ENCODE data around the gene TFPI. TPM values are rescaled to one million over a fixed set of nuclear protein-coding genes. Genes with fewer than 3 reads are reported as not detected.
A peak's percentile ranks its signal among the peaks of the same experiment; 100 is the strongest.
"Not testable (repeated sequence)": the region's sequence is repeated elsewhere in the genome, so short reads cannot be mapped to it uniquely, and the experiment has no call there.

TFPI gene
- polyA plus RNA-seq, 1 donor: 49.6 TPM

DNA sequence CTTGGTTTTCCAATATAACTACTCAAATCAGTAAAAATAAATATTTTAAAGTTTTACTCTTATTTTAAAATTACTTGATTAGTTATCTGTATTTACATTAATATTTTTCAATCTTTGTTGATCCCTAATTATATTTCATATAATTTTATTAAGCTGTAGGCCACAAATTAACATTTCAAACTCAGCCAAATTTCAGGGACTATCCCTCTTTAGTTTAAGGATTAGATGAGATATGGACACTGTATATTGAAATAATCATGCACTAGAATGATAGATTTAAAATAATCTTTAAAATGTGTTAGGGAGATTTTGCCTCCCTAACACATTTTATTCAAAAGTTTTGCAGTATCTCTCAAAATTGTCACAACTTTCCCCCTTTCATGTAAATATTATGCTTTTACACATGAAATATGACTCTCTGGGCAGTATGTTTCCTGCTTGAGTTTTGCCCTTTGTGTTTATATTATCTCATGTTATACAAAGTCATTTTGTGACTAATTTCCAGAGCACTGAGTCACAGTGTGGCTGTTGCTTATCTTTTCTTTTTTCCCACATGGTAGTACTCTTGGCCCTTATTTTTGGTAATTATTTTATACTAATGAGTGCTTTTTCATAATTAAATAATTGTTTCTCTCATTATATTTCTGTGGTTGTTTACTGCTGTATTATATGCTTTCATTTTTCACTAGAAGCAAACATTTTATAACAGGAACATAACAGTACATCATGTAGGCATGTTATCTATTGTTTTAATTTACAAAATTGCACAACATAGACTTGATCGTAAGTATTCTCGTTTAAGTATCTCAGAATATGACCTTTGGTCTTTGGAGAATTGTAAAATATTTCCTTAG is 1.2 kb downstream of the TFPI start:
- DNase-seq: no peak

DNA sequence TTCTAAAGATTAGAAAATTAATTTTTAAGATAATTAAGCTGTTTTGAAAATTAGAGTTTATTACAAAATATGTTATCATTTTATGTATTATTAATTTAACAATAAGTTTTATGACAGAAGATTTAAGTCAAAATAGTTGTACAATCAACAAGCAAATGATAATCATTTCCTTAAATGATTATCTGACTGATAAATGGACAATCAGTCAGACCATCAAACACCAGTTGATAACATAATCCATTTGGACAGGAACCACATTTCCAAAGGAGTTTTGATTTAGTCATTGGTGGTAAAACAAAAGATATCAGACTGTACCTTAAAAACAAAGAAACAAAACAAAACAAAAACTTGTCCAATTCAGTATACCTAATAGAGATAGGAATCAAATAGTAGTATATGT is 1.9 kb downstream of the TFPI start:
- no peak for DNase-seq

DNA sequence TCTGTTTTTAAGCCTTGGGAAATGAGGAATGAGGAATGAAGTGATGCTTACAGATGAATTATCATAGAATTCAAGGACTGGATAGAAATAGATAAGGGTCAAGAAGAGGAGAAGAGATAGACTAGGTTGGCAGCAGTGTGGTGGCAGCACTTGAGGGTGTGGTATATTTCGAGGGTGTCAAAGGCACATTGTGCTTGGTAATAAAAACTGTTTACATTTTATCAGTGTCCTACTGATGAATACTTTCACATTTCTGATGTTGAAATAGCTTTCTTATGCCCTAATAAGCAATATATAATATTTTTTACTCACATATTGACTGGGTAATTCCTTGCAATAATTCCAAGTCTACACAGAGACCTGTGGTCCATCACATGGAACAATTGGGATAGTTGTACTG is 3.4 kb downstream of the TFPI start:
- DNase-seq: no peak

DNA sequence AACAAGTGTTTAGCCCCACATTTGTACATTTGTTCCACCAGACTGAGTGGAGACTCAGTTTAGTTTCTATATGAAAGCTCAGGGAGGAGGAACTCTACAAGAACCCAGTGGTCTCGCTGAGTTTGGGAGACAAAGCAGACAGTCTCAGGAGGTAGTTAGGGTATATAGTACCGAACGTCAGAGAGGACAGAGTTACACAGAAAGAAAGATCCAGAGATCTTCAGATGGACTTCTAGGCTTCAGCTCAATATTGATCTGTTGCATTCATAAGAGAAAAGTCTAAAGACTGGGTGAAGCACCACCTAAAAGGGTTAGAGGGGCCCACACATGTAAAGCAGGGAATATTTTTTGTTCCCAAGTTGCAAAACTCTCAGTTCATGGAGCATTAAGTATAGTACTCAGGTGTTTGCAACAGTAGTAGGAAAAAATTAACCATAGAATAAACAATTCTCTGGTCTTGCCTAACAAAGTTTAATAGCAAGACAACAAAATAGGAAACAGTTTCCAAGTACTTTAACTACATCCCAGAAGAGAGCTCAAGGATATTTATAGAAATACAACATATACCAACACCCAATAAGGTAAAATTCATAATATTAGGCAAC is 4.2 kb downstream of the TFPI start:
- DNase-seq: no peak

DNA sequence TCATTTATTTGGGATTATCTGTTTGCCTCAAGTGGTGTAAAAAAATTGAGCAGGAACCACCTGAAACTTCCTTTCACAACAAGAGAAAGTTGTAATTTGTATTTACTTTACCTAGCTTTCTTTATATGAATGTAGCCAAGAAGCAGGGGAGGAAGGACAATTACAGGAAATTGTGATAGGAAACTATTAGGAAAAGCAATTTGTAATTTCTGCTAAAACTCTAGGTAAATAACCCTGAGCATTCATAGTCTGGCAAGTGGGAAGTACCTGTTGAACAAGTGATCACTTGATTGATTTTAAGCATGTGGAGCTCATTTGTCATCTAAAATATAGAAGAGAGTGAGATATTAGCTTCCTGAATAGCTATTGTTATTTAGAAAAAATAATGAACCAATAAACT is 5.0 kb downstream of the TFPI start:
- DNase-seq: no peak

DNA sequence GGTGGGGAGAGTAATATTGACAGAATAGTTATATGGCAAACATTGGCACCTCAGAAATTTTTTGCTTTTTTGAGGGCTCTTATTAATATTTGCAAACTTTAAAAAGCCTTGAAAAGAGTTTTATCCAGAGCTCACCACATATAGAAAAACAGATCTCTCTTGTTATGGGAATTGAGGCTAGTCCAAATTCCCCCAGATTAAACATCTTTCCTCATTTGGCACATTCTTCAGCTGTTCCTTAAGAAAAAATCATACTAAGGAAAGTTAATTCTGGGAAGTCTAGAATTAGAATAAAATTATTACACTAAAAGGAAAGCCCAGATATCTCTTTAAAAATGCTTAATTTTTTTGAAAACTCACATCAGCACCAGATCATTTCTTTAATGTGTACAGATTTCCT is 5.6 kb downstream of the TFPI start:
- DNase-seq: no peak

DNA sequence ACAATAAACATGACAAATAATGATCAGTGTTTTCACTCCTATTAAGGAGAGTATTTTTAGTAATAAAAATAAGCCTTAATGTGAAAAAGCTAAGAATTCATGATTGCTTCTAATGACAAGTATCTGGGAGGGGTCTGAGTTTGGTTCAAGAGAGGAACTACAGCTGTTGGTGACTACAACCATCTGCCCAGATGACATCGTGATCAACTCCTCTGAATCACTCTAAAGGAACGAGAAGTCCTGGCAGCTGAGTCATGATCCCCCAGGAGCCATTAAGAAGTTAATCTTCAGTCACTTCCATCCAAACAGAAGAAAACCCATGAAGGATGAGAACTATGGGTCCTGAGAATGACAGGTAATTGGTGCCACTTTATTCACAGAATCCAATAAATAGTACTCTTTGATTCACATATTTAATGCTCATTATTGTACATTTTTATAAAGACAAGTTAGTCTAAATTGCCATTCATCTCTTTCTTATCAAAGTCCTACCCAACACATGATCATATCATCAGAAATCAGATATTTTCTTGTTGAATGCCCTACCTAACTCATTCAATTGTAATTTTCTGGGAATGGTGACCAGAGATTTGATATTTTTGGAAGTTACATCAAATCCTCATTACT is 6.8 kb downstream of the TFPI start:
- DNase-seq: peak; percentile 54

DNA sequence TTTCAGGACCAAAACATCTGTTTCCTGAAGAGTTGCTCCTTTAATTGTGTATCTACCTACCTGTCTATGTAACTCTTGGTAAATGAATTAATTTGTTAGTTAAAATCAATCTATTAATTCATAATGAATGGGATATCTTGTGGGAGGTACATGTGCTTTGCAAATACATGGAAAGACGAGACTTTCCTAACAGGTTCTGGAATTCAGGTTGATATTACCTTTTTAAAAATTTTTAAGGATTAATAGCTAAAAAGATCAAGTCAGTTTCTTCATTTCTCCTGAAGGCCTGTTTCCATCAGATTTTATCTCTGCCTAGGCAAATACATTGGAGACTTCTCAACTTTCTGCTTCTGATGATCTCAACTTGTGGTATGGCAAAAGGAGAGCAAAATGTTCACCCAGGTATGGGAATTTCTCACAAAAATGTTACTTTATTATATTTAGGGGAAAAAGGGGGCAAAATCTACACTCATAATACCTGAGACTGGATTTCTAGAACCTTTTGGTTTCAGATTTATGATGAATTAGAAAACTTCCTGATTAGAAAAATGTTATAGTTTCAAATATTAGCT is 7.4 kb downstream of the TFPI start:
- no peak for DNase-seq

DNA sequence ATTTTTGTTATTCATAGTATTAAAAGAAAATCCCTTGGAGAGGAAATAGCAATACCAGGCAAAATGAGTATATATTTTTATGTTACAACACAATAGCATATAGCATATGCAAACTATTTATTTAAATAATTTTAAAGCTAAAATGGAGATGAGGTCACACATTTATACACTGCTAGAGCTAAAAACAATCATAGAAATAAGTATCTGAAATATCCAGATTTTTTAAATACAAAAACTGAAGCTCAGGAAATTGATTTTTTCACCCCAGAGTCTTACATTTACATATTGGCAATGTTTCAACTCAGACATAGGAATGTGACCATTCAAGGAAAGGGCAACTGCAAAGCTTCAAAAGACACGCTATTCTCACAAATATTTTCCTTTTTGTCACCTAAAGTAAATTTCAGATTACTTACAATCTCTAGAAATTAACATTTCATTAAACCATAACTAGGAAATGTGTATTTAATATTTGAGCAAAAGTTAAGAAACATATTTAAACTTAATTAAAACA is 8.9 kb downstream of the TFPI start:
- no peak for DNase-seq

DNA sequence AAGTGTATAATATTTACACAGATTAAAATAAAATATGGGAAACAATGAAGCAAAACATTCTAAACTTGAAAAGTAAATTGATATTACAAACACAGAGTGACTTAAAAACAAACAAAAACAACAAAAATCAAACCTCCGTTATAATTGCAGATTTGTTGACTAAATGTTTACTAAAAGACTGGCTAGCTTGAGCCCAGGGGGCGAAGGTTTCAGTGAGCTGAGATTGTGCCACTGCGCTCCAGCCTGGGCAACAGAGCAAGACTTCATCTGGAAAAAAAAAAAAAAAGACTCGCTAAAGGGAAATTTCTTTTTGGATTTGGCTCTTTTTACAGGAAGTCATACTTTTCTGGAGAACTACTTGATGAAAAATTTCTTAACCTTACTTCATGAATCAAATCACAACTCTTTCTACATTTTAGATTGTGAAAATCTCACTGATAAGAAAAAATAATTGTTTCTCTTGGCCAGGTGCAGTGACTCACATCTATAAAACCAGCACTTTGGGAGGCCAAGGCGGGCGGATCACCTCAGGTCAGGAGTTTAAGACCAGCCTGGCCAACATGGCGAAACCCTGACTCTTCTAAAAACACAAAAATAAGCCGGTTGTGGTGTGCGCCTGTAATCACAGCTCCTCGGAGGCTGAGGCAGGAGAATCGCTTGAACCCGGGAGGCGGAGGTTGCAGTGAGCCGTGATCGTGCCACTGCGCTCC is 9.7 kb downstream of the TFPI start:
- DNase-seq: no peak

DNA sequence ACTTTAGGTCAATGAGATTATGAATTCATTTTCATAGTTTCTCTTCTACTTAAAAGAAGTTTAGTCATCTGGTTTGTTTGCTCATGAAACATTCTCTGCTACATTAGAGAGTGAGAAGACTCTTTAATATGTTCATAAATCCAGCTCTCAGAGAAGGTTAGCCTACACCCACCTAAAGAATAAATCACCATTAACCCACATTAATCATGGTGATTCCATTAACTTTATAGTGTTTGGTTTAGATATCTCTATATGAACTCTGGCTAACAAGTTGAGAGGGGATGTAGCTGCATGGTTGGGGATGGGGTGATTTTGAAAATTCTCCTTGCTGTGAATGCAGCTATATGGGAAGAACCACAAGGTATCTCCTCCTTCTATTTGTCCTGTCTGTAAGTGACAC is 10.7 kb downstream of the TFPI start:
- DNase-seq: no peak

DNA sequence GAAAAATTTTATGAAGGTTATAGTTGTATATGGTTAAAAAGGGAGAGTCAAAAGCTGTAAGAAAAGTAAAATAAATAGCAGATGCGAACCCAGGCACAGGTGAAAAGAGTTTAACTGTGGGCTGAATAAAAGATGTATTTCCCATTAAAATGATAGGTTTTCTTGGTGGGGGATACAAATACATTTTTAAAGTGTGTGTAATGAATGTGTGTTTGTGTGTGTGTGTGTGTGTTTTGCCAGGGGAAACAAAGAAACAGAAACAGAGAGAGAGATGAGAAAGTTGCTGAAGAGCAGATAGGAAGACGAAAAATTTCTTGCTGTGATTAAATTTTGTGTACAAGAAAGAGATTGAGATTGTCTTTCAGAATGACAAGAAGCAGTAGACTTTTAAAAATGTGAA is 12.1 kb downstream of the TFPI start:
- no peak for DNase-seq

DNA sequence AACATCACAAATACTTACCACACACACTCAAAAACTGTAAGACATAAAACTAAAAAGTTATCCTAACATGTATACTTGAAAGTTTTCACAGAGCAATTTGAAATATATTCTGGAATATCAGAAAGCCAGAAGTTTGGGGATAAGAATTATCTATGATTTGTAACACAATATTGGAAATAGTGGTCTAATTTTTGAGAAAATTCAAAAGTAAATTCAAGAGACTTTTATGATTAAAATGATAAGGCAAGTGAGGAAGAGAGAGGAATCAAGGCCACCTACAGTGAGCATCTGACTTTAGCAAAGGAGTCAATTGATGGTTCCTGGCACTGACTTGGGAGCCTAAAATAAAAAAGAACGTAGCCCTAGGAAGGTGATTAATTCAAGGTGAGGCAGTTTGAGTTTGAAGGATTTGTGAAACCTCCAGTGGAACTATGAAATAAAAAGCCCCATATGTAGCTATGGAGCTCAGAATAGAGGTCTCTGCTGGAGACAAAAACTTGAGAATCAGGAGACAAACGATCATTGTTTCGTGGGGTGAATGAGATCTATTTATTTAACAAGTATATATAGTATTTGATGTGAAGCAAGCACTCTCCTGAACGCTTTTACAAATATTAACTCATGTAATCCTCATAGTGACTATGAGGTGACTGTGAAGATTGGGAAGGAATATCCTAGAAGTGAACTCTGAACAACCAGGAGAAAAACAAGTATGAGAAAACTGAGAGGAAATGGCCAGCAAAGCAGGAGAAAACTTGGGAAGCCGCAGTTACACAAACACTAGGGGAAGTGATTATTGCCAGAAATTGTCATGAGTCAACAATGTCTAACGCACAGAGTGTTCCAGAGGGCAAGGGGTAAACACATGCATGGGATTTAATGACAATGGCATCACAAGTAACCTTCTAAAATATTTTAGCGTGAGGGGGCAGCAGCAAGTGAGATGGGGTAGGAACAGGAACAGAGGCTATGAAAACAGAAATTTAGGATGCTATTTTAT is 12.8 kb downstream of the TFPI start:
- no peak for DNase-seq

DNA sequence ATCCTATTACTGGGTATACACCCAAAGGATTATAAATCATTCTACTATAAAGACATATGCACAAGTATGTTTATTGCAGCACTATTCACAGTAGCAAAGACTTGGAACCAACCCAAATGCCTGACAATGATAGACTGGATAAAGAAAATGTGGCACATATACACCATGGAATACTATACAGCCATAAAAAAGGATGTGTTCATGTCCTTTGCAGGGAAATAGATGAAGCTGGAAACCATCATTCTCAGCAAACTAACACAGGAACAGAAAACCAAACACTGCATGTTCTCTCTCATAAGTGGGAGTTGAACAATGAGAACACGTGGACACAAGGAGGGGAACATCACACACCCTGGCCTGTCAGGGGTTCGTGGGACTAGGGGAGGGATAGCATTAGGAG is 16.0 kb downstream of the TFPI start:
- not testable (repeated sequence) for DNase-seq

DNA sequence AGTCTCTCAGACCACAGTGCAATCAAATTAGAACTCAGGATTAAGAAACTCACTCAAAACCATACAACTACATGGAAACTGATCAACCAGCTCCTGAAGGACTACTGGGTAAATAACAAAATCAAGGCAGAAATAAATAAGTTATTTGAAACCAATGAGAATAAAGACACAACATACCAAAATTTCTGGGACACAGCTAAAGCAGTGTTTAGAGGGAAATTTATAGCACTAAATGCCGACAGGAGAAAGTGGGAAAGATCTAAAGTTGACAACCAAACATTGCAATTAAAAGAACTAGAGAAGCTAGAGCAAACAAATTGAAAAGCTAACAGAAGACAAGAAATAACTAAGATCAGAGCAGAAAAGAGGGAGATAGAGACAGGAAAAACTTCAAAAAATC is 18.9 kb downstream of the TFPI start:
- DNase-seq: not testable (repeated sequence)

DNA sequence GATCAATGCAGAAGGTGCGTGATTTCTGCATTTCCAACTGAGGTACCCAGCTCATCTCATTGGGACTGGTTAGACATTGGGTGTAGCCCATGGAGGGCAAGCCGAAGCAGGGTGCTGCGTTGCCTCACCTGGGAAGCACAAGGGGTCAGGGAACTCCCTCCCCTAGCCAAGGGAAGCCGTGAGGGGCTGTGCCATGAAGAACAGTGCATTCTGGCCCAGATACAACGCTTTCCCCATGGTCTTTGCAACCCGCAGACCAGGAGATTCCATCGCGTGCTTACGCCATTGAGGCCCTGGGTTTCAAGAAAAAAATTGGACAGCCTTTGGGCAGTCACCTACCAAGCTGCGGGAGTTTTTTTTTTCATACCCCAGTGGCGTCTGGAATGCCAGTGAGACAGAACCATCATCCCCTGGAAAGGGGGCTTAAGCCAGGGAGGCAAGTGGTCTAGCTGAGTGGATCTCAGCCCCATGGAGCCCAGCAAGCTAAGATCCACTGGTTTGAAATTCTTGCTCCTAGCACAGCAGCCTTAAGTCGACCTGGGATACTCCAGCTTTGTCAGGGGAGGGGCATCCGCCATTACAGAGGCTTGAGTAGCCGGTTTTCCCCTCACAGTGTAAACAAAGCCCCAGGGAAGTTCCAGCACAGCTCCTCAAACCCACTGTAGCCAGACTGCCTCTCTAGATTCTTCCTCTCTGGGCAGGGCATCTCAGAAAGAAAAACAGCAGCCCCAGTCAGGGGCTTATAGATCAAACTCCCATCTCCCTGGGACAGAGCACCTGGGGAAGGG is 21.7 kb downstream of the TFPI start:
- DNase-seq: no peak

DNA sequence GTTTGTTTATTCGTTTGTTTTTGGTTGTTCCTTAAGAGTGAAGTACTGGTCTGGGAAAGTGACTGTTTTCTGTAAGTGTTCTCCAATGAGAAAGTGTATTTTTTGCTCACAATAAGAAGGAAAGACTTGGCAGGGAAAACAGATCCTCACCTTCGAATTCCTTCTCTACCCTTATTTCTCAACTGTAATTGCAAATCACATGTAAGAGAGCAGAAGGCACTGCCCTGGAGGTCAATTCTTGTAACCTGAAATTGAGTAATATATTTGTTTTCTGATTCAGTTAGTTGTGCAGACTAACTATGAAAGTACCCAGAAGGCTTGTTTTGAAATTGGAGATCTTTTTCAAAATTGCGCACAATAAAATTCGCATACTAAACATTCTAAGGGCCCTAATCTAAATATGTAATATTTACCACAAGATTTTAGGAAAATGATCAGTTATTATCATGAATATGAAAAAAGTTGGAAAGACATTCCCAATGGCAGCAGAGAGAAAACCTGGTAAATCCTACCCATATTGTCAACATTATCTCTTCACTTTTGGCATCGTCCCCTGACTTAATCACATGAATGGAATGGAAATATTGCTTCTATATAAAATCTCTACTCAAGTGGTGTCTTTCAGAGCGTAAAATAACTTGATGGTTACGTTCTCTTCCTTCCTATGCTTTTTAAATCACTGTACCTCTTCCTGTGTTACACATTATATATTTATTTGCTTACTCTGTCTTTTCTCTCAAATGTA is 24.1 kb downstream of the TFPI start:
- DNase-seq: no peak

DNA sequence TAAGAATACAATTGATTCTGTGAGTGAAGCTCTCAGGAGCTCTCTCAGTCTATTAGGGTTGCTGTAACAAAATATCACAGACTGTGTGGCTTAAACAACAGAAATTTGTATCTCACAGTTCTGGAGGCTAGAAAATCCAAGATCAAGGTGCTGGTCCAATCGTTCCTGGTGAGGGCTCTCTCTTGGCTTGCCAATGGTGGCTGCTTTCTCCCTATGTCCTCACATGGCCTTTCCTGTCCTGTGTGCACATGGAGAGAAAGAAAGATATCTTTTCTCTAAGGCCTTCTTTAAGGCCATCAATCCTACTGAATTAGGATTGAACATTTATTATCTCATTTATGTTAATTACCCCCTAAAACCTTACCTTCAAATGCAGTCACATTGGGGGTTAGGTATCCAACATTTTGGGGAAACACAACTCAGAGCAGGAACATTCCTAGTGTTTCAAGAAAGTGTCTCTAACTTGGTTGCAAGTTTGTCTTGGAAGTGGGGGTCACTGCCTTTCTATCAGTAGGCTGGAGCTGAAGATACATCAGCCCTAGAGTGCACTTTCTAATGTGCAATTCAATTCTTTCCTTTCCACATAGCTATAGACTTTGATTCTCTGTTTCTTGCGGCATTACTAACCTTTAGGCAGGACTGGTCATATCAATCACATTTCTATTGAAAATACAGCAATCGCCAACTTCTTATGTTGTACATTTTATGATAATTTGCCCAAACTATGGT is 24.8 kb downstream of the TFPI start:
- no peak for DNase-seq

DNA sequence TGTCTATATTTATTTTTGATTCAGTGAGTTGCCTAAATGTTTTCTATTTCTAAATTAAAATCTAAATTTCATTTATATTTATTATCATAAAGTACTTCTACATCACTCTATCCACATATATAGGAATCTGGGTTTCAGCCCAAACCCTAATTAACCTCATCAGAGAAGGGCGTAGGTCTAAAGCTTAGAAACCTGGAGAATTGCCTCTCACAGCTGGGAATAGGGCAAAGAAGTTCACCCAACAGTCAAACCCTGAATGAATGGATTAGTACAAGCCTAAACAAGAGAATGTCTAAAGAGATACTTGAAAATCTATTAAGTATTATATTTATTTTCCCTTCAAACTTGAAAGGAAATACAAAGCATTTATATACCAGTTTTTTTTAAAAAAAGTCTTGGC is 26.2 kb downstream of the TFPI start:
- DNase-seq: no peak

Measured in hindlimb muscle (tissue), 1 donor.